NOMO-1 (cell line): ENCODE data around the gene RALGPS1.
A peak's percentile ranks its signal among the peaks of the same experiment; 100 is the strongest.
"Not testable (repeated sequence)": the region's sequence is repeated elsewhere in the genome, so short reads cannot be mapped to it uniquely, and the experiment has no call there.

Source experiments
- DNase-seq, 2 experiments: peaks; one replicate each; lab custom pipeline; 2025; ENCODE audit not compliant: unreplicated experiment in 2 of 2; lab: John Stamatoyannopoulos, UW

RALGPS1 gene

GRCh38 chr9:126985870-126986498 is 71.4 kb downstream of the RALGPS1 start:
- DNase-seq = peak; percentile 94 to 98

GRCh38 chr9:126986506-126986951 is 71.9 kb downstream of the RALGPS1 start:
- DNase-seq = no peak

GRCh38 chr9:126988857-126989256 is 74.3 kb downstream of the RALGPS1 start:
- DNase-seq = no peak

- DNase-seq = no peak
Observed at GRCh38 chr9:126989847-126990842, 75.6 kb downstream of the RALGPS1 start.

GRCh38 chr9:126991183-126991582 is 76.6 kb downstream of the RALGPS1 start:
- no peak for DNase-seq

- DNase-seq = no peak
Observed at GRCh38 chr9:126992427-126992826, 77.8 kb downstream of the RALGPS1 start.

GRCh38 chr9:126999315-127000068 is 84.9 kb downstream of the RALGPS1 start:
- DNase-seq = no peak

GRCh38 chr9:127004946-127005769 is 90.6 kb downstream of the RALGPS1 start:
- peak in 1 of 2 experiments; percentile 59 for DNase-seq

- DNase-seq = no peak
Observed at GRCh38 chr9:127005770-127006314, 91.3 kb downstream of the RALGPS1 start.

GRCh38 chr9:127007638-127008037 is 93.1 kb downstream of the RALGPS1 start:
- no peak for DNase-seq

GRCh38 chr9:127008076-127008475 is 93.5 kb downstream of the RALGPS1 start:
- DNase-seq = no peak

- DNase-seq = no peak
Observed at GRCh38 chr9:127011772-127012171, 97.2 kb downstream of the RALGPS1 start.

- DNase-seq = no peak
Observed at GRCh38 chr9:127012250-127012649, 97.7 kb downstream of the RALGPS1 start.

GRCh38 chr9:127013597-127013996 is 99.0 kb downstream of the RALGPS1 start:
- DNase-seq = no peak

GRCh38 chr9:127014216-127014909 is 99.8 kb downstream of the RALGPS1 start:
- DNase-seq = no peak

- no peak for DNase-seq
Observed at GRCh38 chr9:127014910-127015540, 100.4 kb downstream of the RALGPS1 start.

- no peak for DNase-seq
Observed at GRCh38 chr9:127015921-127016512, 101.4 kb downstream of the RALGPS1 start.

- not testable (repeated sequence) for DNase-seq
Observed at GRCh38 chr9:127017979-127018378, 103.4 kb downstream of the RALGPS1 start.
